Transverse colon (tissue), 4 donors: ENCODE measurements around the gene BRSK2. TPM values are rescaled to one million over a fixed set of nuclear protein-coding genes. Genes with fewer than 3 reads are reported as not detected.

Experiments used
- DNase-seq: peaks from one replicate; pipeline ENCODE4 v3.0.0-alpha.2; 2019
- H3K27ac ChIP-seq, 4 donors: fragments of 200-600 bp; sonication (generic); 2 replicates each; pipeline ENCODE4 v1.5.1; 2016 to 2018; ENCODE audit warnings: inconsistent platforms in 4 of 4
- H3K27me3 ChIP-seq: fragments of 200-600 bp; sonication (generic); 2 replicates; pipeline ENCODE4 v1.5.1; 2017; ENCODE audit warnings: inconsistent platforms
- H3K36me3 ChIP-seq, 4 donors: fragments of 200-600 bp; sonication (generic); 2 replicates each; pipeline ENCODE4 v1.5.1; 2017 to 2019; ENCODE audit warnings: inconsistent platforms in 4 of 4
- H3K4me1 ChIP-seq, 4 donors: fragments of 200-600 bp; sonication (generic); 2 replicates each; pipeline ENCODE4 v1.5.1; 2017 to 2020; ENCODE audit warnings: inconsistent platforms in 4 of 4
- H3K4me3 ChIP-seq, 4 donors: fragments of 200-600 bp; sonication (generic); 1 replicate in 1 of 4; 2 replicates in 3 of 4; pipeline versions ENCODE4 v1.5.1 to v1.6.1; 2017 to 2019; ENCODE audit warnings: inconsistent platforms in 4 of 4
- H3K9me3 ChIP-seq, 2 donors: fragments of 200-600 bp; sonication (generic); 2 replicates each; pipeline ENCODE4 v1.5.1; 2017 to 2019; ENCODE audit warnings: inconsistent platforms in 2 of 2
- EP300 ChIP-seq: sonication (generic); formaldehyde crosslinking; IDR thresholded peaks from one replicate; pipeline ENCODE4 v1.6.1; 2017; ENCODE audit warnings: antibody characterized with exemption, low read depth
- POLR2A ChIP-seq: fragments of 450-650 bp; IDR thresholded peaks from one replicate; pipeline ENCODE4 v1.6.1; 2016; ENCODE audit warnings: antibody characterized with exemption, mild to moderate bottlenecking, moderate library complexity
- POLR2AphosphoS5 ChIP-seq, 3 donors: sonication (generic); formaldehyde crosslinking; IDR thresholded peaks; one replicate each; pipeline ENCODE4 v1.6.1; 2016; ENCODE audit warnings: antibody characterized with exemption in 3 of 3
- WGBS, 2 donors: methylation state at CpG; one replicate each; pipeline ENCODE4 v1.1.5; 2018; ENCODE audit warnings: low coverage in 1 of 2; 5-methylcytosine and 5-hydroxymethylcytosine counted together
- in situ Hi-C, 4 donors: fragments of 200-750 bp; cut with MboI; loops; one replicate each; pipeline versions ENCODE4 v1.15.0 to v1.15.1; 2017; ENCODE audit warnings: low sequenced_read_pairs in 3 of 4, low pct_ligation_motif_present in 1 of 4, low pct_unique_long_range_greater_than_20kb in 1 of 4
- intact Hi-C: fragments of 100-400 bp; cut with DNase I; formaldehyde crosslinking; loops from one replicate; pipeline ENCODE4 v1.15.1; 2023; ENCODE audit warnings: low total_unique reads
- total RNA-seq, 4 donors: library from RNA; depleted of rRNA; stranded (reverse); fragments of >200 nt; gene quantifications; one replicate each; pipeline ENCODE4 v1.1.0, GENCODE V29; 2016
- TF ChIP-seq, protein P1 (sequence below), 5 experiments: fragments of 200-600 bp in 3 of 5; fragments of 450-650 bp in 2 of 5; sonication (generic) in 3 of 5; IDR thresholded peaks; 1 replicate in 2 of 5; 2 replicates in 3 of 5; pipeline ENCODE4 v1.5.1; 2016 to 2017; ENCODE audit warnings: antibody characterized with exemption in 5 of 5, inconsistent platforms in 3 of 5, mild to moderate bottlenecking in 2 of 5, moderate library complexity in 1 of 5

BRSK2 gene
- total RNA-seq, 4 donors from 2014 or later, result 0.14 to 1.8 (median 0.95) TPM; not detected in 1

DNA sequence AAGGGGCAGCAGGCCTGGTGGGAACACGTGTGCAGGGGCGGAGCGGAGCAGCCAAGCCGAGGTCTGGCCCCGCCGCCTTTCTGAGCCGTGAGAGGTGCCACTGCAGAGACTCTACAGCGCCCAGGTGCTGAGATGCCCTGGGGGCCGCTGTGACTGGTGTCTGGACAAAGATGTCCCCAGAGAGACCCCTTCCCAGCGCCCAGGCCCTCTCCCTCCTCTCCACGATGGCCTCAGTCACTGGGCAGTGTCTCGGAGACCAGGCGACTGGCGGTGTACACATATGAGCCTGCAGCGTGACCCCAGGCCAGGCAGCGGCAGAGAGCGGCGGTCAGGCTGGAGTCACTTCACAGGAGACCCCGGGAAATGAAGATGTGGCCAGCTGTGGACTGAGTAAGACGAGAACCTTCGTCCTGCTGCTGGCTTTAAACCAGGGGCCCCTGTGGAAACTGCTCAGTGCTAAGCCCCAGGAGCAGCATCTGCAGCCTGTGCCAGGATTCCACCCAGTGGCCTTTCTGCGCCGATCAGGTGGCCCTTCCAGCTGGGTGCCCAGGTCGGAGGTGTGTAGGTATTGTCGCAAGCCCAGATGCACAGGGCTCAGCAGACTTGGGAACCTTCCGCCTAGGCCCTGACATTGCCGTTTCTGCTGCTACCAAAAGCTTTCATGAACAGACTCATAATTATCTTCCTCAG, 62.2 kb downstream of the BRSK2 start:
- in situ Hi-C loops, result no loop called here
- Histone ChIP-seq H3K27ac (no peak overlapping the region), H3K9me3 (no peaks in the 10 kb centered on the region), H3K4me1 (peaks cover 0 to 6% (median 0%) of the 10 kb centered on the region in 4 donors), H3K36me3 (no peaks in the 10 kb centered on the region), H3K27me3 (peaks cover 46% of the 10 kb centered on the region), H3K4me3 (no peak overlapping the region)
- WGBS, 2 donors, result 77% methylated on average over 27 of the region's 27 CpGs; no CpG with 5 or more reads in 1 of the 2 donors
- no peak for DNase-seq
- TF ChIP-seq POLR2AphosphoS5 (IDR thresholded peaks at IDR 0.05) (no peak), EP300 (no peak), POLR2A (no peak)
- TF ChIP-seq, protein P1, sequence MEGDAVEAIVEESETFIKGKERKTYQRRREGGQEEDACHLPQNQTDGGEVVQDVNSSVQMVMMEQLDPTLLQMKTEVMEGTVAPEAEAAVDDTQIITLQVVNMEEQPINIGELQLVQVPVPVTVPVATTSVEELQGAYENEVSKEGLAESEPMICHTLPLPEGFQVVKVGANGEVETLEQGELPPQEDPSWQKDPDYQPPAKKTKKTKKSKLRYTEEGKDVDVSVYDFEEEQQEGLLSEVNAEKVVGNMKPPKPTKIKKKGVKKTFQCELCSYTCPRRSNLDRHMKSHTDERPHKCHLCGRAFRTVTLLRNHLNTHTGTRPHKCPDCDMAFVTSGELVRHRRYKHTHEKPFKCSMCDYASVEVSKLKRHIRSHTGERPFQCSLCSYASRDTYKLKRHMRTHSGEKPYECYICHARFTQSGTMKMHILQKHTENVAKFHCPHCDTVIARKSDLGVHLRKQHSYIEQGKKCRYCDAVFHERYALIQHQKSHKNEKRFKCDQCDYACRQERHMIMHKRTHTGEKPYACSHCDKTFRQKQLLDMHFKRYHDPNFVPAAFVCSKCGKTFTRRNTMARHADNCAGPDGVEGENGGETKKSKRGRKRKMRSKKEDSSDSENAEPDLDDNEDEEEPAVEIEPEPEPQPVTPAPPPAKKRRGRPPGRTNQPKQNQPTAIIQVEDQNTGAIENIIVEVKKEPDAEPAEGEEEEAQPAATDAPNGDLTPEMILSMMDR (IDR thresholded peaks at IDR 0.05), result no peak
- intact Hi-C loops, result loop anchor here (5.0 kb wide), 1 partner anchor 65 kb away; no protein-coding TSS in a partner anchor

DNA sequence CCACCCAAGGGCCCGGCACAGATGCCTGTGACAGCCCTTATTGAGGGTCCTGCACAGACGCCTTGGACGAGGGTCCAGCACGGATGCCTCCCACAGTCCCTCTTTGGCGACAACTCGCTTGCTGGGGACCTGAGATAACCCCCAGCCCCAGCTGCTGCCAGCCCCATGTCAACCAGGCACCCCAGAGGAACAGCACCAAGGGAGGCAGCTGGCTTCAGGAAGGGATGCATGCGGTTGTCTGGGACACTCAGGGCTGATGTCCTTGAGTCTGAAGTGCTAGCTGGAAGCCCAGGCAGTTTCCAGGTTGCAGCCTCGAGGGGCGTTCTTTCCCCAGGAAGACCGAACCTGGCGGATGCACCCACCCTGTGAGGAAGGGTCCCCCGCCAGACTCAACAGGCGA, 63.0 kb downstream of the BRSK2 start:
- no peaks in the 10 kb centered on the region for H3K36me3 ChIP-seq
- H3K4me3 ChIP-seq, result no peak overlapping the region
- H3K27ac ChIP-seq, result no peak overlapping the region
- TF ChIP-seq POLR2A, result no peak
- TF ChIP-seq POLR2AphosphoS5 (IDR thresholded peaks at IDR 0.05), result no peak
- TF ChIP-seq, protein P1 (IDR thresholded peaks at IDR 0.05), result no peak
- WGBS, 2 donors, result 40 to 73% methylated on average over 1 to 8 of the region's 13 CpGs
- in situ Hi-C loops, result no loop called here
- H3K27me3 ChIP-seq, result peaks cover 44% of the 10 kb centered on the region
- intact Hi-C loops, result loop anchor here (5.0 kb wide), 1 partner anchor 65 kb away; no protein-coding TSS in a partner anchor
- H3K4me1 ChIP-seq, result peaks cover 0 to 6% (median 0%) of the 10 kb centered on the region in 4 donors
- H3K9me3 ChIP-seq, result no peaks in the 10 kb centered on the region
- DNase-seq, result no peak

DNA sequence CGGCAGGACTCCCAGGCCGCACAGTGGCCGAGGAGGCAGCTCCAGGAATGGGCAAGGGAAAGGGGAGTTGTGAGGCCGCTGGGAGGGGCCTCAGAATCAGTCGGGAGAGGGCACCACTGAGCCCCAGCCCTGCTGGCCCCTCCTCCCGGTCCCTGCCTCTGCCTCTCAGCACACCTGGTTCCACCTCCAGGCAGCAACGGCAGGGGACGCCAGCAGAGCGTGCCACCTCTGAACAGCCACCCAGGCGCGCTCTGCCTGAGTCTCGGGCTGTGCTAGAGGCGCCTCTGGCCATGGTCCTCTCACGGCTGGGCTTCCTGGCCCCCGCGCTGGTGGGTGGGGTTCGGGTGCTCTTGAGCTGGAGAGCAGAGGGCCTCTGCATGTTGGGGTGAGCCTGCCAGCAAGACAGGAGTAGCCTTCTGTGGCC, 63.9 kb downstream of the BRSK2 start:
- Histone ChIP-seq H3K4me3 (no peak overlapping the region), H3K27ac (peak overlapping the region in 1 of 4 donors; percentile 17), H3K4me1 (peaks cover 6 to 12% (median 8%) of the 10 kb centered on the region in 4 donors), H3K9me3 (no peaks in the 10 kb centered on the region), H3K36me3 (no peaks in the 10 kb centered on the region), H3K27me3 (peaks cover 35% of the 10 kb centered on the region)
- intact Hi-C loops, result loop anchor here (5.0 kb wide), 1 partner anchor 64 kb away; no protein-coding TSS in a partner anchor
- WGBS, 2 donors, result 10% methylated on average over 17 of the region's 17 CpGs; no CpG with 5 or more reads in 1 of the 2 donors
- no peak for TF ChIP-seq EP300
- TF ChIP-seq, protein P1 (IDR thresholded peaks at IDR 0.05), result peak in 4 of 5 experiments; percentile 20 to 29 (median 26)
- in situ Hi-C loops, result no loop called here
- DNase-seq, result peak; percentile 66

DNA sequence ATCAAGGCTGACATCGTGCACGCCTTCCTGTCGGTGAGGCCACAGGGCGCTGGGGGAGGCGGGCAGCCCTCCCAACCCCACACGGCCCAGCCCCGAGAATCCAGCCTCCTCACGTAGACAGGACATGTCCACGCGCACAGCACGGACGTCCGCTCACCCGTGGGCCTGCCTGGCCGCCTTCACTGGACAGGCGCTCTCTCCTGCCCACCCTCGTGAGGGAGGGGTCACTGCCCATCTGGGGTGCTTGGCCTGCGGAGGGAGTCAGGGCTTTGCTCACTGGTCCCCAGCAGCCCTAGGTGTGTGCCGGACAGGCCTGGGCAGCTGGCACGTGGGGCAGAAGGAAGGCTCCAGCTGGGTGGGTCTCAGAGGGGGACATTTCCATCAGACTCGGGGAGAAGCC, 64.8 kb downstream of the BRSK2 start:
- 76% methylated on average over 21 of the region's 21 CpGs; no CpG with 5 or more reads in 1 of the 2 donors for WGBS, 2 donors
- no peak for DNase-seq
- Histone ChIP-seq H3K9me3 (no peaks in the 10 kb centered on the region), H3K27me3 (peaks cover 27% of the 10 kb centered on the region), H3K36me3 (no peaks in the 10 kb centered on the region), H3K4me3 (no peak overlapping the region), H3K27ac (no peak overlapping the region), H3K4me1 (peaks cover 8 to 21% (median 15%) of the 10 kb centered on the region in 4 donors)
- in situ Hi-C loops, result no loop called here
- intact Hi-C loops, result loop anchor here (5.0 kb wide), 1 partner anchor 63 kb away; no protein-coding TSS in a partner anchor
- TF ChIP-seq POLR2AphosphoS5 (IDR thresholded peaks at IDR 0.05) (peak in 1 of 3 donors; percentile 32), EP300 (no peak), POLR2A (no peak)
- TF ChIP-seq, protein P1 (IDR thresholded peaks at IDR 0.05), result no peak
